Choroid plexus epithelial cell (primary cell): ENCODE results near the gene SOCS2.

Experiments
- DNase-seq: peaks from one replicate; pipeline ENCODE4 v3.0.0-alpha.2; 2010; ENCODE audit warnings: low read depth
- H3K4me3 ChIP-seq: 2 replicates; pipeline ENCODE4 v1.5.1; 2011; ENCODE audit warnings: low read depth, mild to moderate bottlenecking, control low read depth, low read length, moderate library complexity
- CTCF ChIP-seq: conservative IDR thresholded peaks from 2 replicates; pipeline ENCODE4 v1.5.1; 2011; ENCODE audit warnings: low read depth, mild to moderate bottlenecking, control low read depth, inconsistent platforms, low read length, moderate library complexity

Gene SOCS2

GRCh38 chr12:93609281-93610192 lies 37.1 kb downstream of the SOCS2 start:
- H3K4me3 ChIP-seq, result no peak overlapping the region
- TF ChIP-seq CTCF, result no peak
- DNase-seq, result no peak

GRCh38 chr12:93612776-93613175 lies 40.3 kb downstream of the SOCS2 start:
- no peak for DNase-seq
- no peak overlapping the region for H3K4me3 ChIP-seq
- no peak for TF ChIP-seq CTCF

- no peak for TF ChIP-seq CTCF
- H3K4me3 ChIP-seq, result no peak overlapping the region
- DNase-seq, result peak; percentile 76
Observed at GRCh38 chr12:93614917-93615596, 42.6 kb downstream of the SOCS2 start.

- DNase-seq, result peak; percentile 43
- TF ChIP-seq CTCF, result no peak
- H3K4me3 ChIP-seq, result no peak overlapping the region
Observed at GRCh38 chr12:93616584-93617101, 44.2 kb downstream of the SOCS2 start.

GRCh38 chr12:93618891-93619410 lies 46.5 kb downstream of the SOCS2 start:
- TF ChIP-seq CTCF, result no peak
- no peak for DNase-seq
- no peak overlapping the region for H3K4me3 ChIP-seq

- DNase-seq, result peak; percentile 64
- TF ChIP-seq CTCF, result no peak
- H3K4me3 ChIP-seq, result no peak overlapping the region
Observed at GRCh38 chr12:93621986-93622385, 49.5 kb downstream of the SOCS2 start.
